D721Med (cell line): ENCODE results near the gene SORCS2.

Source experiments
- DNase-seq: peaks from one replicate; pipeline ENCODE4 v3.0.0; 2011; ENCODE audit warnings: low spot score; ENCODE audit not compliant: insufficient read length
- FAIRE-seq: peaks from 2 replicates; lab custom pipeline; 2011; peaks lifted over from hg19 to GRCh38; lab: Jason Lieb, UNC
- CTCF ChIP-seq: IDR thresholded peaks from 2 replicates; pipeline ENCODE4 v1.5.1; 2012; ENCODE audit warnings: mild to moderate bottlenecking, control low read depth; ENCODE audit not compliant: insufficient read depth; ENCODE audit errors: missing control alignments

The SORCS2 gene

DNA sequence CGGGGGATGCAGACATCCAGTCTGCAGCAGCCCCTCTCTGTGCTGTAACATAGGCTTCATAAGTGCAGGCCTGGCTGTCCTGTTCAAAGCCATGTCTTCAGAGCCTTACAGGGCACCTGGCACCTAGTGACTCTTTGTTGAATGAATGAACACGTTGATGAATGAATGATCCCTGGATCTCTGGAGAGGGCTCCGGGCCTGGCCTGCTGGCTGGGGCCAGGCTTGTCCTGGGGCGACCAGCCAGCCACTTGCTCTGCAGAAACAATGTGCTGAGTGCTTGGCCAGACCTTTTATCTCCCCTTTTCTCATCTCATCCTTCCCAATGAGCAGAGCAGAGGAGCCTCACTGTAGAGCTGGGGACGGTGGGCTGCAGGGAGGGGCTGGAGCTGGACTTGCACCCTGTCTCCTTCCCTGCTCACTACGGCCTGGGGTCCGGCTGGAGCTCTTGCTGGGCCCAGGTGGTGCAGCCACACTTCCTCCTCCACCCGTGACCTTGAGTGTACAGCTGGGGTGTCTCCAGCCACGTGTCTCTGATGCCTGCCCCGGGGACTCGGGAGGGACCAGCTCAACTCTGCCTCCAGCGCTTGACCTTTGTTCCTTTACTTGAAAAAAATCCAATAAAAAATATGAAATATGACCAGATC lies 164.5 kb downstream of the SORCS2 start:
- DNase-seq: no peak
- no peak for FAIRE-seq
- no peak for TF ChIP-seq CTCF

- DNase-seq: peak; percentile 51
- TF ChIP-seq CTCF: no peak
- FAIRE-seq: no peak
Observed at GRCh38 chr4:7357323-7357722, 165.0 kb downstream of the SORCS2 start.

- DNase-seq: no peak
- no peak for TF ChIP-seq CTCF
- no peak for FAIRE-seq
Observed at GRCh38 chr4:7358100-7358735, 165.9 kb downstream of the SORCS2 start.

DNA sequence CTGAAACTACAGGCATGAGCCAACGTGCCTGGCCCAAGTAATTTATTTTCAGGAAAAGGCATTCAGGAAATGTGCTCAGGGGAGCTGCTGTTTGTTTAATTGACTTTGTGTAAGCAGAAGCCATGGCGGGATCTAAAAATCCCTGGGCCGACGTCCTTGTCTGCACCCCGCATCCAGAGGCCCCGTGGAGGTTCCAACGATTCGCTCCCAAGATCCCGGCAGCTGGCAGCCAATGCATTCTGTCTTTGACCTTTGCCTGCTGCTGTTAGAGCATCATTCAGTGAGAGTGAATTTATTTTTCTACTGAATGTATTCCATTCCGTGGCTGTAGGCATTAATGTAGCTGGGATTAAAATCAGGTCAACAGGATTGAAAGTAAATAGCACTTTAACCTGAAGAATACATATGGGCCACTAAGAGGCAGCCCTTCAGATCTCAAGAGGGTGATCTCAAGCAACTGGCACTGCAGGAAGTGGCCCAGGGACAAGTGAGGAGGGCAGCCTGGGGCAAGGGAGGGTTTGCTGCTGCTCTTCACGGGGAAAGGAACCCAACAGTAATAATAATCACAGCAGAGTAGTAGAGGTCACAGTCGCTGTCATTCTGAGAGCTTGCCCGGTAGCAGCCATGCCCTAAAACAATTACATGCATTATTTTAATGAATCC lies 167.2 kb downstream of the SORCS2 start:
- no peak for DNase-seq
- no peak for FAIRE-seq
- no peak for TF ChIP-seq CTCF

GRCh38 chr4:7360806-7361205 lies 168.5 kb downstream of the SORCS2 start:
- no peak for DNase-seq
- FAIRE-seq: no peak
- TF ChIP-seq CTCF: no peak

DNA sequence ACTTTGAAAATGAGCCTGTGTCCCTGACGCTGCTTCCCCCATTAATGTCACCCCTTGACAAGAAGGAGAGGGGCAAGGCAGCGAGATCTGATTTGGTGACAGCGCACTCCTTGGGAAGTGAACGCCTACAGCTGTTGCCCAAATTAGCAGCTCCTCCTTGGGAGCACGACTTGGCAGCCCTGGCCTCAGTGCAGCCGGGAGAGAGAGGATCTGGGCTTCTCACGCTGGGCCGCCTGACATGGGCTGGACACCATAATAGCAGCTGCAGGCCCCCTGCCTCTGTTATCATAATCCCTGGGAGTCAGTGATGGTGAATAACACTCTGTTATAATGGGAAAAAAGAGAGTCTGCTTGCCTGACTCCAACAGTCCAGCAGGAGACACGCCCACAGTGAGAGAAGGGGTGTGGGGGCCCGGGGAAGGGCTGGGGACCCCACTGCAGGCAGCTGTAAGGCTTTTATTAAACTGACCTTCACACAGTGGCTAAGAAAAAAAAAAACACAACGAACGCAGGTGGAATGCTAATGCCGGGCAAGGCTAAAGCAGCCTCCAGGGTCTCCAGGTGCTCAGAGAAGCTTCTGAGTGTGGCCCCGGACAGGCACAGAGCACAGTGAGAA lies 169.1 kb downstream of the SORCS2 start:
- no peak for TF ChIP-seq CTCF
- DNase-seq: no peak
- no peak for FAIRE-seq

GRCh38 chr4:7362341-7362740 lies 170.0 kb downstream of the SORCS2 start:
- no peak for FAIRE-seq
- DNase-seq: no peak
- TF ChIP-seq CTCF: no peak
